Uterine smooth muscle cell (primary cell): ENCODE measurements around the gene ZMIZ2. TPM values are rescaled to one million over a fixed set of nuclear protein-coding genes. Genes with fewer than 3 reads are reported as not detected.

Source experiments
- total RNA-seq: library from RNA; depleted of rRNA; stranded (reverse); fragments of >200 nt; gene quantifications from 2 replicates; pipeline ENCODE4 v1.2.3, GENCODE V29; 2014

The ZMIZ2 gene
- 7.2 and 9.5 TPM in 2 replicates for total RNA-seq

DNA sequence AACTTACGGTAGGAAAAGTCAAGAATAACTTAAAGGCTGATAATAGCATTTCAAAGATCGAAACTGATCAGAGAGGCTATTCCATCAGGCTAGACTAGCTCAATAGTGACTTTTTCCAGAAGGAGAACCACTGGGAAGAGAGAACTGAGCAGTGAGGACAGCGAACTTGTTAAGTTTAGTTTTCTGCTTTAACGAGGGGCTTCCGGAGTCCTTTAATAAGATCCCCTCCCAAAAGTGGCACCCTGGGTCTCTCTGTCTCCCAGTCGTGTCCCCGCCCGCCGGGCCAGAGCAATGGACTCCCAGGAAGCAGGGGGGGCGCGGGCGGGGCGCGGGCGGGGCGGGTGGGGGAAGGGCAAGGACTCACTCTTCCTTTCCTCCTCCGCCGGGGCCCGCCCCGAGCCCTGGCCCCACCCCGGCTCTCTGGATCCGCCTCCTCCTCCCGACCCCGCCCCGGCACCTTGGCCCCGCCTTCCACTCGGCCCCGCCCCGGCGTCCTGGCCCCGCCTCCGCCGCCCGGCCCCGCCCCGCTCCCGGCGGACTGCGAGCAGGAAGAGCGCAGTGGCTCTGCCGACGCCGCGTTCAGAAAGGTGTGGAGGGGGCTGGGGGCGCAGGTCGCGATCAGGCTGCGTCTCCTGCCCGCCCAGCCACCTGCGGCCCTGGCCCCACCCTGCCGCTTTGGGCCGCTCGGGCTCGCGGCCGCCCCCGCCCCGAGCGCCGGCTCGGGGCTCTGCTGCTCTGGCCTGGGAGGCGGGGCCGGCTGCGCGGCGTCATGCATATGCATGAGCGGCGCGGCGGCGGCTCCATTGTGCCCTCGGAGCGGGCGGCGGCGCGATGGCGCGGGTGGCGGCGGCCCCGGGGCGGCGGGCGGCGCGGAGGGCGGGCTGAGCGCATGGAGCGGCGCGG is at the start of gene ZMIZ2:
ZMIZ2 (plus strand) TSS at position 803 of the 903 bp plus-strand sequence. CDS start 7,403 bp downstream, outside the sequence.

DNA sequence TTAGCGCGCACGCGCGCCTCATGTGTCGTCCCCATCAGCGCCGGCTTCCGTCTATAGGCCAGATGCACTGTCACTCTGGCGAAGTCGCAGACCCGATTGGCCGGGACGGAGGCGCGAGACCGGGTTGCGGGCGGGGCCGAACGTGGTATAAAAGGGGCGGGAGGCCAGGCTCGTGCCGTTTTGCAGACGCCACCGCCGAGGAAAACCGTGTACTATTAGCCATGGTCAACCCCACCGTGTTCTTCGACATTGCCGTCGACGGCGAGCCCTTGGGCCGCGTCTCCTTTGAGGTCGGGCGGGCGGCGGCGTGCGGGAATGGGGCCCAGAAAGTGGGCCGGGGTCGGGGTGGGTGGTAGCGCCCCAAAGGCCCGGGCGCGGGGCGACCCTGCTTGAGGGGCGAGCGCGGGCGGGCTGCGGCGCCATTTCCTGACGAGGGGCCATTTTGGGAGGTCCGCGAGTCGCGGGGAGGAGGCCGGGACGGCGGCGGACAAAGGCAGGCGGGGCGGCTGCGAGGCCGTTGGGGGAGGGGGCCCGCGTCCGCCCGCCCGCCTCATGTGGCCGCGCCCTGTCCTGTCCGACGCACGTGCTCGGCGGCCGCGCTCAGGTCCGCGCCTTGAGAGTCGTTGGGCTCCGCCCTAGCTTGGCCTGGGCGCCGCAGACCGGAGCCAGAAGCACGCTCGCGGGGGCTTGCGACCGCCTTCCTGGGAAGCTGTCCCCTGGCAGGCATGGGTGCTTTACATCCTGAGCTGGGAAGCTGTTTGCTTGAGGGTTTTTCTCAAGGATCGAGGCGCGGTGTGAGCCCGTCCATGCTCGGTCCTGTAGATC is 48.1 kb downstream of the ZMIZ2 start, which contains the start of gene PPIA:
PPIA (plus strand) TSS at position 178 of the 825 bp plus-strand sequence; CDS start at position 222, 44 bp downstream.

Other genes starting within 250 kb of the ZMIZ2 start
- gene NPC1L1, start 207.5 kb upstream of the ZMIZ2 start, total RNA-seq: under 0.01 and 0.12 TPM in 2 replicates
- 46.9 and 64.2 TPM in 2 replicates for gene DDX56, start 174.9 kb upstream of the ZMIZ2 start, total RNA-seq
- 151 and 160 TPM in 2 replicates for gene TMED4, start 166.6 kb upstream of the ZMIZ2 start, total RNA-seq
- gene OGDH, start 142.2 kb upstream of the ZMIZ2 start, total RNA-seq: 74.5 and 81.0 TPM in 2 replicates
- gene PPIA, start 47.8 kb downstream of the ZMIZ2 start, total RNA-seq: 2,207 and 2,725 TPM in 2 replicates
- gene H2AZ2, start 99.2 kb downstream of the ZMIZ2 start, total RNA-seq: 157 and 326 TPM in 2 replicates
- gene PURB, start 136.7 kb downstream of the ZMIZ2 start, total RNA-seq: 20.9 and 25.0 TPM in 2 replicates
- 0.11 and 0.12 TPM in 2 replicates for gene MYO1G, start 230.2 kb downstream of the ZMIZ2 start, total RNA-seq